ENCODE data around the gene ABCG2.

DNA sequence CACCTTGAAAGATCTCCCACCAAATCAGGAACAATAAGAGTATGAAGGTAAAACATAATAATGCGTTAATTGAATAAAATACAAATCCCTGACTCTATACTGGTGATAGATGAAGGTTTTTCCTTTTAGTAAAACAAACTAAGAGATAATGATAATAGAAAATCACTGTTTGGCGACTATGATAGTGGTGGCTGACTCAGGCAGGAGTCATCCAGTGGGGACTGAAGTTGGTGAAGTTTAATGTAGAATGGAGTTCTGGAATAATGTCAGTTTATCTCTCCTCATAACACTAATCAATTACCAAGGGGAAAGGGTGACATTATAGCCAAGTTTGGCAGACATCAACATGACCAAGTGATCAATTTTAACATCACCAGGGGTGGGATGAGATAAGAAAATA lies 21.3 kb downstream of the ABCG2 start:
- TF ChIP-seq RAD21 (IDR thresholded peaks at IDR 0.05; ENCODE audit: low read length) (no peak), RFX5 (IDR thresholded peaks at IDR 0.05; ENCODE audit: low read length) (no peak), EZH2phosphoT487 (IDR thresholded peaks at IDR 0.05; ENCODE audit: borderline replicate concordance, low read depth) (no peak), YY1 (IDR thresholded peaks at IDR 0.05; ENCODE audit: low read depth) (no peak), SIN3A (IDR thresholded peaks at IDR 0.05; ENCODE audit: borderline replicate concordance, low read depth, low read length) (no peak)
- TF ChIP-seq, protein P1, sequence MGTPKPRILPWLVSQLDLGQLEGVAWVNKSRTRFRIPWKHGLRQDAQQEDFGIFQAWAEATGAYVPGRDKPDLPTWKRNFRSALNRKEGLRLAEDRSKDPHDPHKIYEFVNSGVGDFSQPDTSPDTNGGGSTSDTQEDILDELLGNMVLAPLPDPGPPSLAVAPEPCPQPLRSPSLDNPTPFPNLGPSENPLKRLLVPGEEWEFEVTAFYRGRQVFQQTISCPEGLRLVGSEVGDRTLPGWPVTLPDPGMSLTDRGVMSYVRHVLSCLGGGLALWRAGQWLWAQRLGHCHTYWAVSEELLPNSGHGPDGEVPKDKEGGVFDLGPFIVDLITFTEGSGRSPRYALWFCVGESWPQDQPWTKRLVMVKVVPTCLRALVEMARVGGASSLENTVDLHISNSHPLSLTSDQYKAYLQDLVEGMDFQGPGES (IDR thresholded peaks at IDR 0.05; ENCODE audit: low read depth, low read length), result no peak
- TF ChIP-seq, protein P2, sequence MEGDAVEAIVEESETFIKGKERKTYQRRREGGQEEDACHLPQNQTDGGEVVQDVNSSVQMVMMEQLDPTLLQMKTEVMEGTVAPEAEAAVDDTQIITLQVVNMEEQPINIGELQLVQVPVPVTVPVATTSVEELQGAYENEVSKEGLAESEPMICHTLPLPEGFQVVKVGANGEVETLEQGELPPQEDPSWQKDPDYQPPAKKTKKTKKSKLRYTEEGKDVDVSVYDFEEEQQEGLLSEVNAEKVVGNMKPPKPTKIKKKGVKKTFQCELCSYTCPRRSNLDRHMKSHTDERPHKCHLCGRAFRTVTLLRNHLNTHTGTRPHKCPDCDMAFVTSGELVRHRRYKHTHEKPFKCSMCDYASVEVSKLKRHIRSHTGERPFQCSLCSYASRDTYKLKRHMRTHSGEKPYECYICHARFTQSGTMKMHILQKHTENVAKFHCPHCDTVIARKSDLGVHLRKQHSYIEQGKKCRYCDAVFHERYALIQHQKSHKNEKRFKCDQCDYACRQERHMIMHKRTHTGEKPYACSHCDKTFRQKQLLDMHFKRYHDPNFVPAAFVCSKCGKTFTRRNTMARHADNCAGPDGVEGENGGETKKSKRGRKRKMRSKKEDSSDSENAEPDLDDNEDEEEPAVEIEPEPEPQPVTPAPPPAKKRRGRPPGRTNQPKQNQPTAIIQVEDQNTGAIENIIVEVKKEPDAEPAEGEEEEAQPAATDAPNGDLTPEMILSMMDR (IDR thresholded peaks at IDR 0.05), result no peak
